K562 (cell line): ENCODE measurements around the gene MBD4. TPM values are rescaled to one million over a fixed set of nuclear protein-coding genes. Genes with fewer than 3 reads are reported as not detected.
"Not testable (repeated sequence)": the region's sequence is repeated elsewhere in the genome, so short reads cannot be mapped to it uniquely, and the experiment has no call there.

ENCODE experiments used
- ATAC-seq: fragments of 200-7000 bp; cut with Tn5 transposase; 3 replicates; pipeline ENCODE4 v1.9.1; 2020; ENCODE audit warnings: moderate library complexity
- BruUV-seq: library from RNA; stranded (reverse); fragments of 400-500 nt; replicated peaks from 2 replicates; lab custom pipeline; 2021; lab: Mats Ljungman, UMichigan
- CTCF ChIA-PET: fragments of 300-600 bp; formaldehyde crosslinking; extraction: SDS; loops from one replicate; lab custom pipeline; 2021; ENCODE audit warnings: low intra/inter-chr PET ratio; lab: Yijun Ruan, JAX
- POLR2A ChIA-PET: fragments of 300-600, 350-650 bp; sonication (Branson Sonifier 250); formaldehyde crosslinking; extraction: SDS; loops from one replicate; lab custom pipeline; 2021; ENCODE audit warnings: antibody characterized with exemption, inconsistent platforms; lab: Yijun Ruan, JAX
- DNase-seq, 4 experiments: peaks; one replicate each; pipeline versions ENCODE4 v3.0.0 to v3.0.0-alpha.2; 2011 to 2018; ENCODE audit warnings: low spot score in 3 of 4, mixed read lengths in 3 of 4; ENCODE audit errors: extremely low read depth in 1 of 4
- FAIRE-seq: peaks from 2 replicates; lab custom pipeline; 2011; peaks lifted over from hg19 to GRCh38; lab: Jason Lieb, UNC
- H2AFZ ChIP-seq: 2 replicates; pipeline ENCODE4 v1.6.0; 2011; ENCODE audit warnings: low read depth, low read length, control low read depth, inconsistent platforms
- H3K27ac ChIP-seq: fragments of 200-600 bp; 3 replicates; pipeline ENCODE4 v1.8.0; 2011; ENCODE audit warnings: low read depth, mild to moderate bottlenecking, control low read depth, inconsistent platforms, low read length, moderate library complexity, mixed read lengths; ENCODE audit errors: extremely low read depth
- H3K27me3 ChIP-seq, 2 experiments: fragments of 300-600 bp in 1 of 2; 2 replicates in 1 of 2; 3 replicates in 1 of 2; pipeline versions ENCODE4 v1.6.0 to v1.8.0; 2011; ENCODE audit warnings: inconsistent platforms in 2 of 2, low read length in 2 of 2, mild to moderate bottlenecking in 1 of 2, mixed read lengths in 1 of 2, moderate library complexity in 1 of 2; ENCODE audit not compliant: control insufficient read depth in 2 of 2, insufficient read depth in 2 of 2
- H3K36me3 ChIP-seq: fragments of 300-600 bp; 3 replicates; pipeline ENCODE4 v1.8.0; 2011; ENCODE audit warnings: mild to moderate bottlenecking, low read length, inconsistent platforms; ENCODE audit not compliant: control insufficient read depth, insufficient read depth
- H3K4me1 ChIP-seq, 2 experiments: fragments of 200-600 bp in 1 of 2; replicated peaks in 1 of 2; 2 replicates in 1 of 2; 3 replicates in 1 of 2; pipeline versions ENCODE4 v1.5.1 to v1.8.0; 2011; ENCODE audit warnings: inconsistent platforms in 2 of 2, low read length in 2 of 2, mild to moderate bottlenecking in 1 of 2, mixed read lengths in 1 of 2, moderate library complexity in 1 of 2; ENCODE audit not compliant: control insufficient read depth in 2 of 2, insufficient read depth in 2 of 2
- H3K4me2 ChIP-seq: 2 replicates; pipeline ENCODE4 v1.6.1; 2011; ENCODE audit warnings: low read length, control low read depth, inconsistent platforms, mixed read lengths; ENCODE audit not compliant: insufficient read depth
- H3K4me3 ChIP-seq: fragments of 200-600 bp; sonication (generic), shearing (Covaris generic); 2 replicates; pipeline ENCODE4 v1.5.1; 2016; ENCODE audit warnings: control low read depth, inconsistent platforms
- H3K79me2 ChIP-seq: fragments of 200-600 bp; 3 replicates; pipeline ENCODE4 v1.8.0; 2011; ENCODE audit warnings: low read length, inconsistent platforms; ENCODE audit not compliant: control insufficient read depth, insufficient read depth
- H3K9ac ChIP-seq, 2 experiments: 2 replicates each; pipeline versions ENCODE4 v1.6.0 to v1.6.1; 2011; ENCODE audit warnings: low read depth in 2 of 2, low read length in 2 of 2, control low read depth in 1 of 2, inconsistent platforms in 1 of 2, mild to moderate bottlenecking in 1 of 2, mixed read lengths in 1 of 2; ENCODE audit not compliant: insufficient read depth in 1 of 2
- H3K9me1 ChIP-seq: one replicate; pipeline ENCODE4 v1.6.0; 2011; ENCODE audit warnings: inconsistent platforms, mild to moderate bottlenecking, low read length, moderate library complexity; ENCODE audit not compliant: control insufficient read depth, insufficient read depth
- H3K9me3 ChIP-seq: replicated peaks from 2 replicates; pipeline ENCODE4 v1.5.1; 2011; ENCODE audit warnings: low read depth, low read length, inconsistent platforms; ENCODE audit not compliant: control insufficient read depth, insufficient read depth
- H4K20me1 ChIP-seq: replicated peaks from 2 replicates; pipeline ENCODE4 v1.6.1; 2011; ENCODE audit warnings: low read length, inconsistent platforms, mixed read lengths; ENCODE audit not compliant: control insufficient read depth, insufficient read depth
- FOXK2 ChIP-seq, 2 experiments: fragments of 450-650 bp; IDR thresholded peaks in 1 of 2; conservative IDR thresholded peaks in 1 of 2; 2 replicates each; pipeline ENCODE4 v1.6.1; 2016; ENCODE audit warnings: low read depth in 2 of 2, mild to moderate bottlenecking in 1 of 2
- RBM22 ChIP-seq: fragments of 200-400 bp; formaldehyde crosslinking; IDR thresholded peaks from 2 replicates; pipeline ENCODE4 v1.6.1; 2018; ENCODE audit warnings: low read length, low read depth; ENCODE audit not compliant: poor library complexity, severe bottlenecking
- WGBS: fragments of 100-300 bp; shearing (Covaris generic); methylation state at CpG from one replicate; pipeline ENCODE4 v1.1.6; 2016; ENCODE audit warnings: low coverage, mixed read lengths; ENCODE audit not compliant: insufficient coverage; ENCODE audit errors: missing lambda C conversion rate; 5-methylcytosine and 5-hydroxymethylcytosine counted together
- in situ Hi-C: fragments of 300-500 bp; cut with MboI; formaldehyde crosslinking; loops from 4 replicates; pipeline ENCODE4 v1.15.0; 2018; ENCODE audit warnings: inconsistent platforms, mixed read lengths
- intact Hi-C: fragments of 100-400 bp; cut with micrococcal nuclease; formaldehyde crosslinking; loops from 2 replicates; pipeline ENCODE4 v1.14.2; 2022
- polyA plus RNA-seq, 8 experiments: library from polyadenylated mRNA; depleted of rRNA in 4 of 8; stranded (reverse) in 5 of 8; unstranded in 3 of 8; fragments of >200 nt; fragmentation: Nextera tagmentation in 2 of 8; fragmentation: Illumina TruSeq in 1 of 8; extraction: Ambion mirVana in 2 of 8; extraction: Trizol in 1 of 8; gene quantifications; 2 replicates each; pipeline versions ENCODE4 v1.2.1 to v1.2.3, GENCODE V29; 2011 to 2014; ENCODE audit warnings: inconsistent platforms in 1 of 8, missing spikeins in 1 of 8
- total RNA-seq, 7 experiments: library from RNA; depleted of rRNA in 6 of 7; stranded (reverse); fragments of >200 nt in 6 of 7; fragmentation: Illumina TruSeq in 2 of 7; extraction: Trizol in 2 of 7; gene quantifications; 2 replicates each; pipeline versions ENCODE4 v1.2.1 to v1.2.3, GENCODE V29; 2011 to 2021; ENCODE audit warnings: low replicate concordance in 1 of 7

MBD4 gene
- total and polyA plus RNA-seq, 9 of the 15 experiments (the other 6 are each of a cell fraction or from before 2014, with no cell fraction given), result 13.3 to 63.9 (median 39.0) TPM

- TF ChIP-seq RBM22 (no peak), FOXK2 (conservative IDR thresholded peaks at IDR 0.05 in 1 of 2, IDR thresholded peaks at IDR 0.05 in 1 of 2; ENCODE audit: low read depth in 2 of 2) (no peak)
- TF ChIP-seq, all 486 proteins: peak for 0
Observed at GRCh38 chr3:129384594-129385323, 55.0 kb downstream of the MBD4 start (continued).

GRCh38 chr3:129384103-129384502 lies 55.6 kb downstream of the MBD4 start:
- CTCF ChIA-PET, H3K9ac ChIP-seq, H3K9me1 ChIP-seq, H3K4me1 ChIP-seq, H4K20me1 ChIP-seq, FAIRE-seq, BruUV-seq, H3K27me3 ChIP-seq, H3K4me2 ChIP-seq, H3K9me3 ChIP-seq, H3K4me3 ChIP-seq, DNase-seq, H3K79me2 ChIP-seq, H3K27ac ChIP-seq, ATAC-seq, H2AFZ ChIP-seq: not testable (repeated sequence)
- 60% methylated on average over 3 of the region's 5 CpGs for WGBS
- peaks cover 18% of the 10 kb centered on the region; the same call in 1 of the 3 replicates for H3K36me3 ChIP-seq
- intact Hi-C loops, result loop anchor here (5.0 to 10.0 kb wide), 2 partner anchors 53 to 221 kb away; partner anchors contain the start of genes MBD4 and PLXND1
- in situ Hi-C loops, result loop anchor here (25.0 kb wide), 1 partner anchor 428 kb away; no protein-coding TSS in a partner anchor
- POLR2A ChIA-PET, result interaction anchor here (1.2 kb wide), 1 partner anchor 30 kb away, joined by 3 read pairs; no protein-coding TSS in a partner anchor
